Kidney (tissue), 14 donors: ENCODE results near the gene INPP5F. TPM values are rescaled to one million over a fixed set of nuclear protein-coding genes. Genes with fewer than 3 reads are reported as not detected.
A peak's percentile ranks its signal among the peaks of the same experiment; 100 is the strongest.

ENCODE experiments used
- DNase-seq, 5 donors: peaks; one replicate each; pipeline ENCODE4 v3.0.0-alpha.2; 2013 to 2020
- FAIRE-seq: peaks from 2 replicates; lab custom pipeline; 2012; peaks lifted over from hg19 to GRCh38; lab: Jason Lieb, UNC
- H3K27ac ChIP-seq, 2 donors: one replicate each; pipeline ENCODE4 v1.7.0; 2013; ENCODE audit warnings: low read depth in 2 of 2, low read length in 2 of 2, inconsistent platforms in 1 of 2
- H3K27me3 ChIP-seq: one replicate; pipeline ENCODE4 v1.7.1; 2013; ENCODE audit warnings: low read length, inconsistent platforms; ENCODE audit not compliant: control insufficient read depth, insufficient read depth
- H3K36me3 ChIP-seq, 3 donors: one replicate each; pipeline versions ENCODE4 v1.7.0 to v1.7.1; 2013; ENCODE audit warnings: low read length in 3 of 3, control low read depth in 1 of 3, inconsistent platforms in 1 of 3; ENCODE audit not compliant: insufficient read depth in 3 of 3, control insufficient read depth in 2 of 3
- H3K4me1 ChIP-seq, 3 donors: one replicate each; pipeline versions ENCODE4 v1.7.0 to v1.7.1; 2013; ENCODE audit warnings: low read length in 3 of 3, inconsistent platforms in 1 of 3, low read depth in 1 of 3; ENCODE audit not compliant: control insufficient read depth in 2 of 3, insufficient read depth in 2 of 3
- H3K4me3 ChIP-seq, 3 donors: one replicate each; pipeline versions ENCODE4 v1.7.0 to v1.8.1; 2013; ENCODE audit warnings: low read length in 3 of 3, control low read depth in 1 of 3, inconsistent platforms in 1 of 3
- H3K9ac ChIP-seq, 3 donors: one replicate each; pipeline versions ENCODE4 v1.7.0 to v1.7.1; 2013; ENCODE audit warnings: low read length in 3 of 3, control low read depth in 1 of 3, inconsistent platforms in 1 of 3
- H3K9me3 ChIP-seq, 3 donors: one replicate each; pipeline versions ENCODE4 v1.7.0 to v1.7.1; 2013; ENCODE audit warnings: low read length in 3 of 3, control low read depth in 1 of 3, inconsistent platforms in 1 of 3; ENCODE audit not compliant: control insufficient read depth in 2 of 3, insufficient read depth in 1 of 3
- CTCF ChIP-seq: IDR thresholded peaks from 3 replicates; pipeline ENCODE4 v1.5.1; 2012; ENCODE audit warnings: mild to moderate bottlenecking, moderate library complexity, borderline replicate concordance; ENCODE audit not compliant: insufficient read depth; ENCODE audit errors: extremely low read depth
- intact Hi-C: fragments of 100-400 bp; cut with DNase I; formaldehyde crosslinking; loops from one replicate; pipeline ENCODE4 v1.11.1; 2022
- polyA plus RNA-seq: library from polyadenylated mRNA; stranded (reverse); fragments of 350-450 nt; fragmentation: Illumina TruSeq; extraction: RNeasy Lipid Tissue Mini Kit (QIAGEN cat#74804); gene quantifications from one replicate; pipeline ENCODE4 v1.2.3, GENCODE V29; 2014; ENCODE audit warnings: low read depth, low replicate concordance; ENCODE audit not compliant: insufficient read depth
- total RNA-seq: library from RNA; stranded (reverse); fragmentation: NEBNext Ultra II Directional; extraction: Animal tissue kit (Norgen Biotek cat#: 25700); gene quantifications from one replicate; pipeline ENCODE4 v1.2.1, GENCODE V29; 2021
- donor health status: control.
- donor health status: control.
- donor health status: control.
- donor health status: control.
- donor health status: control.
- donor health status: DM: yes; HTN: yes; CAD: no.
- donor health status: Normal renal cell carcinoma (clear cell type).

Gene INPP5F
- total and polyA plus RNA-seq, 2 donors from 2014 or later, result 16.4 to 17.5 TPM

DNA sequence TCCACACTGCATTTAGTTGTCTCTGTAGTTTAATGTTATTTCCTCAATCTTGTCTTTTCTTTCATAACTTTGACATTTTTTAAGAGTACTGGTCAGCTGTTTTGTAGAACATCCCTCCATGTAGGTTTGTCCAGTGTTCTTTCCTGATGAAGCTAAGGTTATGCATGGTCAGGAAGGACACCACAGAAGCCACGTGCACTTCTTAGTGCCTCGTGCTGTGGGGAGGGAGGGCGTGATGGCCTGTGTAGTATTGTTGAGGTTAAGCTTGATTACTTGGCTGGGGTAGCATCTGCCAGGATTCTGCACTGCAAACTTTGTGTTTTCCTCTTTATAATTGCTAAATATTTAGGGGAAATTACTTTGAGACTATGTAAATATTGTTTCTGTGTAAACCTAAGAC lies 98.4 kb downstream of the INPP5F start:
- H3K9ac ChIP-seq, result no peak overlapping the region
- TF ChIP-seq CTCF, result no peak
- H3K4me1 ChIP-seq, result peaks cover 0 to 3% (median 0%) of the 10 kb centered on the region in 3 donors
- no peak overlapping the region for H3K27ac ChIP-seq
- H3K36me3 ChIP-seq, result peaks cover 2 to 23% (median 12%) of the 10 kb centered on the region in 3 donors
- no peak overlapping the region for H3K4me3 ChIP-seq
- intact Hi-C loops, result no loop called here
- DNase-seq (no peak), FAIRE-seq (no peak)
- H3K27me3 ChIP-seq, result no peaks in the 10 kb centered on the region
- no peaks in the 10 kb centered on the region for H3K9me3 ChIP-seq

- no peaks in the 10 kb centered on the region for H3K9me3 ChIP-seq
- H3K27me3 ChIP-seq, result no peaks in the 10 kb centered on the region
- TF ChIP-seq CTCF, result no peak
- no peak overlapping the region for H3K27ac ChIP-seq
- FAIRE-seq (no peak), DNase-seq (no peak)
- no peak overlapping the region for H3K9ac ChIP-seq
- intact Hi-C loops, result no loop called here
- H3K36me3 ChIP-seq, result peaks cover 2 to 34% (median 23%) of the 10 kb centered on the region in 3 donors
- H3K4me3 ChIP-seq, result no peak overlapping the region
- H3K4me1 ChIP-seq, result peaks cover 0 to 3% (median 0%) of the 10 kb centered on the region in 3 donors
Measured at GRCh38 chr10:119826771-119827170, 100.9 kb downstream of the INPP5F start.

GRCh38 chr10:119827430-119827829 lies 101.6 kb downstream of the INPP5F start:
- Histone ChIP-seq H3K9ac (no peak overlapping the region), H3K27ac (peak overlapping the region in 1 of 2 donors; percentile 9), H3K27me3 (no peaks in the 10 kb centered on the region), H3K4me3 (no peak overlapping the region), H3K36me3 (peaks cover 3 to 36% (median 23%) of the 10 kb centered on the region in 3 donors), H3K4me1 (peaks cover 0 to 5% (median 3%) of the 10 kb centered on the region in 3 donors), H3K9me3 (no peaks in the 10 kb centered on the region)
- intact Hi-C loops, result no loop called here
- no peak for DNase-seq
- TF ChIP-seq CTCF, result no peak
- no peak for FAIRE-seq

DNA sequence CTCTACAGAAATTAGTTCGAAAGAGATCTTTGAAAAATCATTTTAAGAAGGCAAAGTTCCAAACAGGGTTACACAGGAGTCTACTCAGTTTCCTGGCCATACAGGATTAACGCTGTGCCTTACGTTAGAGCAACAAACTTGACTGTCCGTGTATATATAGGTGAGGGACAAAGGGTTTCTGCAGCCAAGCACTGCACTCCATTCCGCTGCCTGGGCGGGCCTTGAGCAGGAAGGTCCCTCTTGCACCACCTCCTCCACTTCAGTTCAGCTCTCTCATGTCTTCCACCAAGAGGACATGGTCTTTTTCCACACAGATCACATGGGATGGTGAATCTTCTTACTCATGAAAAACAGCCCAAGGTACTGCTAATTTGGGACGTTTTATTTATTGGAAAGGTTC lies 103.6 kb downstream of the INPP5F start:
- intact Hi-C loops, result no loop called here
- peaks cover 6 to 24% (median 18%) of the 10 kb centered on the region in 3 donors for H3K36me3 ChIP-seq
- no peak for TF ChIP-seq CTCF
- no peak overlapping the region for H3K9ac ChIP-seq
- H3K27ac ChIP-seq, result no peak overlapping the region
- H3K27me3 ChIP-seq, result no peaks in the 10 kb centered on the region
- FAIRE-seq (no peak), DNase-seq (no peak)
- H3K4me3 ChIP-seq, result no peak overlapping the region
- H3K4me1 ChIP-seq, result peaks cover 2 to 14% (median 3%) of the 10 kb centered on the region in 3 donors
- no peaks in the 10 kb centered on the region for H3K9me3 ChIP-seq
